Mononuclear cell (primary cell): ENCODE measurements around the gene ZNF407. TPM values are rescaled to one million over a fixed set of nuclear protein-coding genes. Genes with fewer than 3 reads are reported as not detected.

Experiments
- H3K27me3 ChIP-seq: 2 replicates; pipeline ENCODE4 v1.6.0; 2011; ENCODE audit warnings: low read length, control low read depth; ENCODE audit not compliant: insufficient read depth
- H3K4me1 ChIP-seq: 2 replicates; pipeline ENCODE4 v1.5.1; 2011; ENCODE audit warnings: mild to moderate bottlenecking, low read length, control low read depth; ENCODE audit not compliant: insufficient read depth
- H3K4me3 ChIP-seq: 2 replicates; pipeline ENCODE4 v1.5.1; 2011; ENCODE audit warnings: mild to moderate bottlenecking, low read length, moderate library complexity
- H3K9me3 ChIP-seq: 2 replicates; pipeline ENCODE4 v1.5.1; 2011; ENCODE audit warnings: low read depth, mild to moderate bottlenecking, control low read depth, low read length
- total RNA-seq: library from RNA; depleted of rRNA; stranded (reverse); fragments of >200 nt; gene quantifications from one replicate; pipeline ENCODE4 v1.2.3, GENCODE V29; 2012

Gene ZNF407
- total RNA-seq, 1 donor, result 32.0 TPM

DNA sequence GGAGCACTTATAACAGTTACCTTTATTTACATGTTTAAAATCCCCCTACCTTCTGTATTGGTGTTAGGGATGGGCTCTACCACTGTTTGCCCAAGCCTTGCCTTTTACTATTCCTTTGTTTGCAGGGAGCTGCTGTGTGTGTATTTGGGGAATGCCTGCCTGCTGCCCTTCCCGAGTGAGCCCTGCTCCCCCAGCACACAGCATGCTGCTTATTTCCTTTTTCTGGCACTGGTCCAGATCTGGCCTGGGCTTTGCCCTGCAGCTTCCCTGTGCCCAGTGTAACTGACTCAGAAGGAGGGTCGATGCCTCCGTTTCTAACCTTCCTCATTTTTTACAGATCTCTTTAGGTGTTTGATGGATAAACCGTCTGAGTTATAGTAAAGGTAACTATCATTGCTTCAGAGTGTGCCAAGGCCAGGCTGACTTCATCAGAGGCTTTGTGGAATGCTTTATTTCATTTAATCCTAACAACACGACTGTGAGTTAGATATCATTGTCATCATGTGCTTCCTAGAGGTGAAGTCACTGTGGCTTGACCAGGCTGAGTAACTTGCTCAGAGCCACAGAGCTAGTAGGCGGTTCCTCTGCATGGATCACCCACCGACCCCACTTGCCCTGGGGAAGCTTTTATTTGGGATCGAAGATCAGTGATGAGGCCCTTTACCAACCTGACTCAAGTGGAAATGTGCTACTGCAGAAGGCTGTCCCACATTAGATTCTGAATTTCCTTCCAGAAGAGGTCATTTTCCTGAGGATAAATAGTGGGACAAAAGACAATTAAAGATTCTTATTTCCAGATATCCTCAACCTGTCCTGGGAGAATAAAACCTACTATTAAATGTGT, 238.8 kb downstream of the ZNF407 start:
- H3K27me3 ChIP-seq, result no peaks in the 10 kb centered on the region
- H3K4me3 ChIP-seq, result no peak overlapping the region
- no peaks in the 10 kb centered on the region for H3K9me3 ChIP-seq
- no peaks in the 10 kb centered on the region for H3K4me1 ChIP-seq

DNA sequence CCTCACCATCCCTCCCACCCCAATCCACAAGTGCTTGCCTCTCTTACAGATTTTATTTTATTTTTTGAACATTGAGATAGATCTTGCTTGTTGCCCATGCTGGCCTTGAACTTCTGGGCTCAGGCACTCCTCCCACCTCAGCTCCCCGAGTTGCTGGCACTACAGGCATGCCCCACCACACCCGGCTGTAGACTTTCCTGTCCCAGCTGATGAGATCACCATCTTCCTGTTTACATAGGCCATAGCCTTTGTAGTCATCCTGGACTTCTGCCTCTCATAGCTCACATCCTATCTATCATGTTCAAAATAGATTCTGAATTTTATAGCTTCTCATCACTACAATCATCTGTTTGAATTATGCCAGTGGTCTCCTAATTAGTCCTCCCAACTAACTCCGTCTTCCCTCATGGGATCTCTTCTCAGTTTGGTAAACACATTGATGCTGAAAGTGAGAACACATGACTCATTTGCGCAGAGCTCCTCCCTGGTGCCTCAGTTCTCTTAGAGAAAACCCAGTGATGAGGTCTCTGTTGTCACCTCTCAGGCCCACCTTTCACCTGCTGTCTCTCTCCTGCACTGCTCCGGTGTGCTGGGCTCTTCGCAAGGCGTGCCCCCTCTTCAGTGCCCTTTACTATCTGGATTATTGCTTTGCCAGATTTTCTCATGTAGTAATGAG, 243.0 kb downstream of the ZNF407 start:
- Histone ChIP-seq H3K27me3 (no peaks in the 10 kb centered on the region), H3K4me1 (no peaks in the 10 kb centered on the region), H3K9me3 (no peaks in the 10 kb centered on the region), H3K4me3 (no peak overlapping the region)

DNA sequence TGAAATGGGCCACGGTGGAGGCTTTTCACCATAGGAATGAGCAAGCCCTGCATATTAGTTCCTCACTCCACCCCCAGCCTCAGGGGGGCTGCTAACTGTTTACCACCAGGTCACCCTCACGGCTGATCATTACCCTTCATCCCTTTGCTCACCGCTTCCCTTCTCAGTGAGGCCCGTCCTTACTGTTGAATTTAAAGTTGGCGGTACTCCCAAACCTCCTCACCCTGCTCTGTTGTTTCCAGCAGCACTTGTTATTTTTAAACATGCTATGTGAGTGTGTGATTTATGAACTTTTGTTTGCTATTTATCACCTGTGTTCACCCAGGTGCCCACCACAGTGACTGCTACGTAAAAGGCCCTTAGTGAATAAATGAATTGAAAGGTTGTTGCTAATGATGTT, 243.6 kb downstream of the ZNF407 start:
- no peaks in the 10 kb centered on the region for H3K27me3 ChIP-seq
- no peaks in the 10 kb centered on the region for H3K4me1 ChIP-seq
- no peaks in the 10 kb centered on the region for H3K9me3 ChIP-seq
- H3K4me3 ChIP-seq, result no peak overlapping the region

DNA sequence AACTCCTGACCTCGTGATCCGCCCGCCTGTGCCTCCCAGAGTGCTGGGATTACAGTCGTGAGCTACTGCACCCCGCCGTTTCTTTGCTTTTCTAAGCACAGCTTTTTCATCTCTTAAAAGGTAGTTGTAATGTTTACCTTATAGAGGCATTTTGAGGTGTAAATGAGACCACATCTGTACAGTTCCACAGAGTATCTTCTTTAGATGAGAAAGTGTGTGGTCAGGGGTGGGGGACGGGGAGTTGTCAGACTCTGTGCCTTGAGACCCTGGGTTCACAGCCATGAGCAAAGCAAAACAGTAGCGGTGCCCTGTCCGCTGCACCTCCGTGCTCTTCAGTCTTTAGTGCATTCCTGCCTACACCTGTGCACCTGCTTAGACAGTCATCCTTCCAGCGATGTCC, 251.6 kb downstream of the ZNF407 start:
- Histone ChIP-seq H3K27me3 (no peaks in the 10 kb centered on the region), H3K4me3 (no peak overlapping the region), H3K9me3 (no peaks in the 10 kb centered on the region), H3K4me1 (no peaks in the 10 kb centered on the region)

DNA sequence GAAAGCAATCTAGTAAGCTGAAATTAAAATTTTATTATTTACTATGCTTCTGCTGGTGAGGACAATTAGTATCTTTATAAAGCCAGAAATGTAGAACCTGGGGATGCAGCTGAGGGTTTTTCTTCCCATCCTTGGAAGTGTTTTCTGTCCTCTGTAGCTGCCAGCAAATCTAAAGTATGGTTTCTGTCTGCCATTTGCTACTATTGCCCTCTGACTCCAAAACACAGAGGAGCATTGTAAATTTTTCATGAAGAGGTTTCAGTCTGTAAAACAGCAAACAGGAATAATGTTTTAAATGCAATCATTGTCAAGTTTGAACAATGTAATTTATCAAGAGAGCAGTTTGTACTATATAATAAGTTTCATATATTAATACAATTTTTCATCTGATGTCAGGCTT, 258.8 kb downstream of the ZNF407 start:
- Histone ChIP-seq H3K27me3 (no peaks in the 10 kb centered on the region), H3K9me3 (no peaks in the 10 kb centered on the region), H3K4me3 (no peak overlapping the region), H3K4me1 (no peaks in the 10 kb centered on the region)

DNA sequence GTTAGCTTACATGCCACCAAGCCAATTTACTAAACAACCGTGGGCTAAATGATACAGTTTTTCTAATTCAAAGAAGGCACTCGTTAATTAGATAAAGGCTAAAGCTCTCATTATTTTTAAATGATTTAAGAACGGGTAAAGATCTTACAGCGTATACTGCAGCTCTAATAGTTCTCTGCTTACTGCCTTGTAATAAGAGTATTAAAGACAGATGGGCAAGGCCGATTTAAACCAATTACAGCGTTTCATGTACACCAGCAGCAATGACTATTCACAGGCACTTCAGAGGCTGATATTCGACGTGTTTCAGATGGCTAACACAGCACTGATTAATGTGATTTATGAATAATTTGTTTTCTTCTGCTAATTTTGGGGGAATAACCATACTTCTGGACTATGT, 259.3 kb downstream of the ZNF407 start:
- H3K27me3 ChIP-seq, result no peaks in the 10 kb centered on the region
- H3K4me1 ChIP-seq, result no peaks in the 10 kb centered on the region
- no peak overlapping the region for H3K4me3 ChIP-seq

DNA sequence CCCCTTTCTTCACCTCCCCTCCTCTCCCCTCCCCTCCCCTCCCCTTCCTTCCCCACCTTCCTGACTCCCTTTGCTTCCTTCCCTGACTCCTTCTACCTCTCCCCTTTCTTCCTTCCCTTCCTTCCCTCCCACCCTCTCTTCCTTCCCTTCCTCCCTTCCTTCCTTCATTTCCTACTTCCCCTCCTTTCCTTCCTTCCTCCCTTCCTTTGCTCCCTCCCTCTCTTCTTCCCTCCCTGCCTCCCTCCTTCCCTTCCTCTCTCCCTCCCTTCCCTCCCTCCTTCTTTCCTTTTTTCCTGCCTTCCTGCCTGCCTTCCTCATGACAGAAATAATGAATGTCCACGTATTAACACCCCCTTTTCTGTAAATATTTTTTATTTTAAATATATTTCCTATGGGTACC, 260.2 kb downstream of the ZNF407 start:
- Histone ChIP-seq H3K27me3 (no peaks in the 10 kb centered on the region), H3K9me3 (no peaks in the 10 kb centered on the region)

More for the DNA sequence above, 259.3 kb downstream of the ZNF407 start:
- H3K9me3 ChIP-seq, result no peaks in the 10 kb centered on the region

DNA sequence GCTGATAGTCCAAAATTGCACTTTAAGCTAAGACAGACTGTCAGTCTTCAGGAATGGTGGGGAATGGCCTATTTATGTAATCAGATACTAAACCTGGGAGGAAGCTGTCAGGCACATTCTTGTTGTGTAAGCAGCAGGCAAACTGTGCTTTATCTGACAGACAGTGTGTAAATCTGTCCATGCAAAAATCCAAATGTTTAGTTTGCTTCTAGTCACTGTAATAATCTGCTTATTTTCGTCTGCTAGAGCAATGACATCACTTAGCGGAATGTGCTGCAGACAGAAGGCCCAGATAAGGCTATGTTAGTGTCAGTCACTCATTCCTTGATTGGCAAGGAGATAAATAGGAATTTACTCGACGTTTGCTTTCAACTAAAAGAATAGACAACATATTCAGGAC, 263.5 kb downstream of the ZNF407 start:
- Histone ChIP-seq H3K4me3 (no peak overlapping the region), H3K9me3 (no peaks in the 10 kb centered on the region), H3K27me3 (no peaks in the 10 kb centered on the region), H3K4me1 (no peaks in the 10 kb centered on the region)

More for the DNA sequence above, 260.2 kb downstream of the ZNF407 start:
- Histone ChIP-seq H3K4me3 (no peak overlapping the region), H3K4me1 (no peaks in the 10 kb centered on the region)

DNA sequence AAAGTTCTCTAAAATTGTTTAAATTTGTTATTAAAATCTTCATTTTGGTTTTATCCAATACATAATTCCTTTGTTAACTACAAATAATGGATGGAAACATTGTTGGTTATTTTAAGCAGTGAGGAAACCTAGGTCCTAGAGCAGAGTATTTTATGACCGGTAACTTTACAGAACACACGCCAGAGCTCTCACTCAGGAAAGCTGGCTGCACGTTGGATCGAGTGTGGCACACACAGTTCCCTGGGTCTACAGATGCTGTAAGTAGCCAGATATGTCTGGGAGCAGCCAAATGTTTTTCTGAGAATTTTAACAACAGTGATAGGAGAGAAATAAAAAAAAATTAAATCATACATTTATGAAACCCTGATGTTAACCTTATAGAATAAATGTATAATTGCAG, 264.4 kb downstream of the ZNF407 start:
- Histone ChIP-seq H3K4me3 (no peak overlapping the region), H3K9me3 (no peaks in the 10 kb centered on the region), H3K27me3 (no peaks in the 10 kb centered on the region), H3K4me1 (no peaks in the 10 kb centered on the region)

DNA sequence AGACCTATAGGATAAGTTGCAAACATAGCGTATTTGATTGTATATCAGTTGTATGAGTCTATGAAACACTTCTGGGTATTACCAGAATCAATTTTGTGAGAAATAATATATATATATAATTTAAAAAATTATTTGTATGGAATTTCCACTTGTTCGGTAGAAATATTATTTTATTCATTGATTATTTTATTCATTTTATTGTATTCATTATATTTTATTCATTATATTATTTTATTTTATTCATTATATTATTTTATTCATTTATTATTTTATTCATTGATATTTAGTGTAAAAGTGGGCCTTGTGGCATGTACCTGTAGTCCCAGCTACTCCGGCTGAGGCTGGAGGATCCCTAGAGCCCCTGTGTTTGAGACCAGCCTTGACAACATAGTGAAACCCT, 268.9 kb downstream of the ZNF407 start:
- Histone ChIP-seq H3K4me1 (no peaks in the 10 kb centered on the region), H3K9me3 (no peaks in the 10 kb centered on the region), H3K27me3 (no peaks in the 10 kb centered on the region), H3K4me3 (no peak overlapping the region)

DNA sequence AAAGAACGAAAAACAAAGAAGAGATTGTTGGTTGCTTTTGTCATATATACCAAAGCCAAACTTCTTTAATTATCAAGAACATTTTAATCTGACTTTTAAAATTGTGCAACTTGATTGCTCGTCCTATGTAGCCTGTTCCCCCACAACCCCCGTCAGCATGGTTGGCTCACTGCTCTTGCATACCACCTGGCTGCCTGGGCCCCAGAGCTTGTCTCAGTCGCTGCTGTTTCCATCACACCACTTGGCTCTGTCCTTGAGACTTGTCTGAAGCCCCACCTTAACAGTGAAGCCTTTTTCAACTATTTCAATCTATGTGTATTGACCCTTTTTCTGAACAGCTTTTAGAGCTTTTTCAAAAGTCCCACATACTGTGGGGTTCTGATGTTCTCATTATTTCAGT, 270.8 kb downstream of the ZNF407 start:
- no peaks in the 10 kb centered on the region for H3K9me3 ChIP-seq
- H3K4me3 ChIP-seq, result no peak overlapping the region
- H3K4me1 ChIP-seq, result no peaks in the 10 kb centered on the region
- no peaks in the 10 kb centered on the region for H3K27me3 ChIP-seq

DNA sequence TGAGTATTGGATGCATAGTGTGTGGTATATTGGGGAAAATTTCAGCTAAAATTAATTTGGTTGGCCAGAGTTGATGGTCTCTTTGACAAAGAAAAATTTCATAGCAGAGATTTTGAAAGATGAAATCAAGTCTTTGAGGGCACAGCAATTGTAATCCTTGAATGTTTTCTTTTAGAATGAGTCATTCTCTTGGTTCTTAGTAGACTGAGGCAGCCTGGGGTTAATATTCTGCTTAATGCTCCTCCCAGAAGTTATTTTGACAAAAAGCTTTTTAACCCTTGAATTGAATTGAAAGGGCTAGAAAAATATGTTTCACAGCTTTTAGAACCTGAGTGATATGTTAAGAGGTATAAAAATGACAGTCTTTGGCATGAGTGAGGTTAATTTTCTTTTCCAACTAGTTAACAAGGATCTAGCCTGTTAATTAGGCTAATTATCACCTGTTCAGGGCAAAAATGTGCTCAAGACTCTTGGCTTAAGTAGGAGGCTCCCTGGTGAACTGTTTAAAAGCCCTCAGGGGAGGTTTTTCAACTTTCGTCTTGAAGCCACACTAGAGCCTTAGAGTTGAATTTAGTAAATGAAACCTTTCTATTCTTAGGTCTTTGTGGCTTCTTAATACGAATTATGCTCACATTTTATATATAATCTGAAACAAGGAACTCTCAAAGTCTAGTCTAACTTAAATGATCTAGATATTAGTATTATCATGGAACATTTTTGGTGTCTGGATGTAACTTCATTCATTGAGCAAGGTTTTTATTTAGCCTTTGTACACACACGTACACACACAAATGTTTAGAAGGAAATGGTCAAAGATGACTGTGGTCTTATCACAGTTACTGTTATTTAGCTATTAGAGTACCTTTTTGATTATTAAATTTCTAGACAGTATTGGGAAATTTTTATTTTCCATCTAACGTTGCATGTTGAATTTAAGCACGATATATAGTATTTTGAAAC, 272.5 kb downstream of the ZNF407 start:
- Histone ChIP-seq H3K4me1 (no peaks in the 10 kb centered on the region), H3K9me3 (no peaks in the 10 kb centered on the region), H3K27me3 (no peaks in the 10 kb centered on the region), H3K4me3 (no peak overlapping the region)

DNA sequence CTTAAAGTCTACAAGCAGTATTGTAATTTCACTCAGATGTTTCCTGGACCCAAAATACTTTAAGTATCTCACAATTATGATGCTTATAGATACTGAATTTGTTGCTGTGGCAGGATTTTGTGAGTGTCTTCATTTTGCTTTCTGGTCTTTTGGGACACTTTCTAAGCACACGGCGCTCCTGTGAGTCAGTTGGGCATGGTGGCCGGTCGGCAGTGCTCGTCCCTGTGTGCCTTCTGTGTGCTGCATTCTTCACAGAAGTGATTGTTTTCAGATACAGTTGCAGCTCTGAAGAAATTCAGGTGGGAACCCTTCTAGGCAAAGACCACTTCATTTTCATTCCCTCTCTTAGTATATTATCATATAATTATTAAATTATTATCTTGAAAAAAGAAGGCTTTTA, 273.3 kb downstream of the ZNF407 start:
- H3K4me3 ChIP-seq, result no peak overlapping the region
- no peaks in the 10 kb centered on the region for H3K9me3 ChIP-seq
- H3K27me3 ChIP-seq, result no peaks in the 10 kb centered on the region
- H3K4me1 ChIP-seq, result no peaks in the 10 kb centered on the region

DNA sequence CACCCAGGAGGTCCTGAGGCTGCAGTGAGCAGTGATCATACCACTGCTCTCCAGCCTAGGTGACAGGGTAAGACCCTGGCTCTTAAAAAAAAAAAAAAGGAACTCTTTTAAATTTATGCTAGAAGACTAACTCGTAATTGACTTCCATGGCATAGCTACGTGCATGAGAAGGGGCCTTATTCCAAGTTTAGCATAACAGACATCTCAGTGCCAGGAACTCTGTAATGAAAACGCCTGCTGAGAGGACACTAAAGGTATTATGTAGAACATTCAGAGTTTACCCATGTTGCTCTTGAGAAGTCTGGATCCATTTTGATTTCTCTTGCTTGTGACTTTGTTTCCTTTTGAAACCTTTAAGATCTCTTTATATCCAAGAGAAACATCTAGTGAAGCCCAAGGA, 276.0 kb downstream of the ZNF407 start:
- Histone ChIP-seq H3K9me3 (no peaks in the 10 kb centered on the region), H3K4me1 (no peaks in the 10 kb centered on the region), H3K27me3 (no peaks in the 10 kb centered on the region), H3K4me3 (no peak overlapping the region)

DNA sequence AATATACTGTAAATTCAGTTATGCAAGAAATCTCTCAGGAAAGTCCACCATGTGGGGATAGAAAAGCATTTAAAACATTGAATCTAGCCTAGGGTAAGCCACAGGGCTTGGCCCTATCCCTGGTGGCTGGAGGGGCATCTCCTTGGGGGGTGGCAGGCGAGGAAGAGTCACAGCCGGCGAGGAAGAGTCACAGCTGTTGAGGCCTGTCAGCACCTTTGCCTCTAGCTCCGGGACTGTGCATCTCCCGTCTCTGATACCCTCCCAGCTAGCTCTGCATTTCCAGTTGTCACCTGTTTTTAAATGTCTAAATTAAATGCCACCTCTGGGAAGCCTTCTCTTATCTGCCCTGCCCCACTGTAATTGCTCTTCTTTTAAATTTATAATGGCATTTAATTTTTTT, 276.7 kb downstream of the ZNF407 start:
- Histone ChIP-seq H3K9me3 (no peaks in the 10 kb centered on the region), H3K4me3 (no peak overlapping the region), H3K27me3 (no peaks in the 10 kb centered on the region), H3K4me1 (no peaks in the 10 kb centered on the region)
